GM21576 (cell line): ENCODE measurements around the gene MYO1E.
"Not testable (repeated sequence)": the region's sequence is repeated elsewhere in the genome, so short reads cannot be mapped to it uniquely, and the experiment has no call there.

Experiments
- ATAC-seq: cut with Tn5 transposase; IDR thresholded peaks from one replicate; pipeline ENCODE4 v1.9.1; 2021; ENCODE audit warnings: mild to moderate bottlenecking, moderate library complexity; ENCODE audit not compliant: unreplicated experiment

The MYO1E gene

GRCh38 chr15:59174151-59174834 lies 198.4 kb downstream of the MYO1E start:
- no peak for ATAC-seq

GRCh38 chr15:59173194-59173593 lies 199.5 kb downstream of the MYO1E start:
- no peak for ATAC-seq

GRCh38 chr15:59172289-59172901 lies 200.3 kb downstream of the MYO1E start:
- ATAC-seq, result no peak

- ATAC-seq, result no peak
Measured at GRCh38 chr15:59171067-59171397, 201.6 kb downstream of the MYO1E start.

- ATAC-seq, result no peak
Measured at GRCh38 chr15:59170295-59171066, 202.2 kb downstream of the MYO1E start.

GRCh38 chr15:59169251-59169708 lies 203.4 kb downstream of the MYO1E start:
- no peak for ATAC-seq

- no peak for ATAC-seq
Measured at GRCh38 chr15:59168536-59168935, 204.1 kb downstream of the MYO1E start.

GRCh38 chr15:59166601-59167265 lies 205.9 kb downstream of the MYO1E start:
- no peak for ATAC-seq

- ATAC-seq, result no peak
Measured at GRCh38 chr15:59166166-59166565, 206.5 kb downstream of the MYO1E start.

- no peak for ATAC-seq
Measured at GRCh38 chr15:59165726-59166125, 206.9 kb downstream of the MYO1E start.

- not testable (repeated sequence) for ATAC-seq
Measured at GRCh38 chr15:59162080-59162479, 210.6 kb downstream of the MYO1E start.

- no peak for ATAC-seq
Measured at GRCh38 chr15:59160880-59161593, 211.6 kb downstream of the MYO1E start.

GRCh38 chr15:59159210-59159609 lies 213.5 kb downstream of the MYO1E start:
- no peak for ATAC-seq

- ATAC-seq, result no peak
Measured at GRCh38 chr15:59158701-59159034, 214.0 kb downstream of the MYO1E start.

- no peak for ATAC-seq
Measured at GRCh38 chr15:59157840-59158700, 214.6 kb downstream of the MYO1E start.

- no peak for ATAC-seq
Measured at GRCh38 chr15:59157396-59157795, 215.3 kb downstream of the MYO1E start.

- ATAC-seq, result no peak
Measured at GRCh38 chr15:59155431-59155830, 217.2 kb downstream of the MYO1E start.

- ATAC-seq, result no peak
Measured at GRCh38 chr15:59154243-59154642, 218.4 kb downstream of the MYO1E start.

GRCh38 chr15:59153466-59153865 lies 219.2 kb downstream of the MYO1E start:
- ATAC-seq, result no peak
